ENCODE results near the gene ZBBX.

The ZBBX gene

DNA sequence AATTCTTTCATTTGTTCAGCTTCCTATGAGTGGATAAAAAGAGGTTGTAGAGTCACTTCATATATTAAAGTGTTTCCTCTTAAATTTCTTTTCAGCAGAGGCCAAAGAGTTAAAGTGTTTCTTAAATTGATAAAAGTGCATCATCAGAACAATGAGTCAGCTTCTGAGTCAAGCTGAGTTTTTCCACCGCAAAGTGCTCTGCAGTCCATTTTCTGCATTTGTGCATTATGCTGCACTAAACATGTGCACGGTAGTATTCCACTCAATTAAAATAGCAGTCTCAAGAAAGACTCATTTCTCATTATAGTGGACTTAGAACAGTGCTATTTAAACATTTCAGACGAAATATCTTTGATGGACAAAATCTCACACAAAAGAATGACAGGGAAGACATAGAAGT is 152.0 kb downstream of the ZBBX start:
- no peak for DNase-seq
- TF ChIP-seq EZH2 (optimal IDR thresholded peaks at IDR 0.05; ENCODE audit: low read depth, low read length) (no peak), EZH2phosphoT487 (IDR thresholded peaks at IDR 0.05; ENCODE audit: low read length) (no peak)
- TF ChIP-seq, protein P1, sequence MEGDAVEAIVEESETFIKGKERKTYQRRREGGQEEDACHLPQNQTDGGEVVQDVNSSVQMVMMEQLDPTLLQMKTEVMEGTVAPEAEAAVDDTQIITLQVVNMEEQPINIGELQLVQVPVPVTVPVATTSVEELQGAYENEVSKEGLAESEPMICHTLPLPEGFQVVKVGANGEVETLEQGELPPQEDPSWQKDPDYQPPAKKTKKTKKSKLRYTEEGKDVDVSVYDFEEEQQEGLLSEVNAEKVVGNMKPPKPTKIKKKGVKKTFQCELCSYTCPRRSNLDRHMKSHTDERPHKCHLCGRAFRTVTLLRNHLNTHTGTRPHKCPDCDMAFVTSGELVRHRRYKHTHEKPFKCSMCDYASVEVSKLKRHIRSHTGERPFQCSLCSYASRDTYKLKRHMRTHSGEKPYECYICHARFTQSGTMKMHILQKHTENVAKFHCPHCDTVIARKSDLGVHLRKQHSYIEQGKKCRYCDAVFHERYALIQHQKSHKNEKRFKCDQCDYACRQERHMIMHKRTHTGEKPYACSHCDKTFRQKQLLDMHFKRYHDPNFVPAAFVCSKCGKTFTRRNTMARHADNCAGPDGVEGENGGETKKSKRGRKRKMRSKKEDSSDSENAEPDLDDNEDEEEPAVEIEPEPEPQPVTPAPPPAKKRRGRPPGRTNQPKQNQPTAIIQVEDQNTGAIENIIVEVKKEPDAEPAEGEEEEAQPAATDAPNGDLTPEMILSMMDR (IDR thresholded peaks at IDR 0.05; ENCODE audit: low read length): no peak
- Histone ChIP-seq H3K27ac (ENCODE audit: low read length) (no peak overlapping the region), H3K9me2 (replicated peaks; ENCODE audit: insufficient read depth, low read length) (no peaks in the 10 kb centered on the region), H3K4me2 (ENCODE audit: low read depth, low read length) (no peak overlapping the region), H3K4me1 (ENCODE audit: low read length) (no peaks in the 10 kb centered on the region), H3K4me3 (ENCODE audit: low read length) (no peak overlapping the region), H3K9ac (ENCODE audit: low read length) (no peak overlapping the region), H3K27me3 (replicated peaks; ENCODE audit: insufficient read depth, low read length) (no peaks in the 10 kb centered on the region), H4K20me1 (ENCODE audit: insufficient read depth, low read length) (no peaks in the 10 kb centered on the region), H3K9me3 (replicated peaks; ENCODE audit: insufficient read depth, low read length) (no peaks in the 10 kb centered on the region), H3K79me2 (ENCODE audit: low read length) (no peaks in the 10 kb centered on the region), H3K36me3 (replicated peaks; ENCODE audit: insufficient read depth, low read length) (no peaks in the 10 kb centered on the region), H3F3A (ENCODE audit: insufficient read depth, low read length) (no peaks in the 10 kb centered on the region), H2AFZ (ENCODE audit: low read length) (no peak overlapping the region)

DNA sequence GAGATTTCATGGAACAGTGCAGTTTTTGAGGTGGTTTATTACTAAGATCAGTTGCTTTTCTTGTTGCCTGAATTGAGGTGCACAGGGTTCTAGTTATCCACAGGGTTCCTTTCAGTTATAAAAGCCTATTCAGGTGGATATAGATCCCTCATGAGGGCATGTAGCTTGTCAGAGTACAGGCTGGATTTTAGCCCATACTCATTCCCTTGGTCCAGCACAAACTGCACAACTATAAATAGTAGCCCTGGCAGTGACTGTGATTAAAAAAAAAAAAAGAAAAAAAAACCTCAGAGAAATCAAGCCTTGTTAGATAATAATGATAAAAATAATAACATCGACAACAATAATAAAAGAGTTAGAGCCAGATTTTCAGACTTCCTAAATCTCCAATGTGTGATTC is 154.3 kb downstream of the ZBBX start:
- H3K9ac ChIP-seq (ENCODE audit: low read length): no peak overlapping the region
- H3K36me3 ChIP-seq (replicated peaks; ENCODE audit: insufficient read depth, low read length): no peaks in the 10 kb centered on the region
- H3K4me3 ChIP-seq (ENCODE audit: low read length): no peak overlapping the region
- H3K9me2 ChIP-seq (replicated peaks; ENCODE audit: insufficient read depth, low read length): no peaks in the 10 kb centered on the region
- H2AFZ ChIP-seq (ENCODE audit: low read length): no peak overlapping the region
- H3K4me2 ChIP-seq (ENCODE audit: low read depth, low read length): no peak overlapping the region
- no peaks in the 10 kb centered on the region for H3K4me1 ChIP-seq (ENCODE audit: low read length)
- H3K9me3 ChIP-seq (replicated peaks; ENCODE audit: insufficient read depth, low read length): no peaks in the 10 kb centered on the region
- H3K27ac ChIP-seq (ENCODE audit: low read length): no peak overlapping the region
- no peak for TF ChIP-seq EZH2phosphoT487 (IDR thresholded peaks at IDR 0.05; ENCODE audit: low read length)
- no peak for TF ChIP-seq EZH2 (optimal IDR thresholded peaks at IDR 0.05; ENCODE audit: low read depth, low read length)
- TF ChIP-seq, protein P1 (IDR thresholded peaks at IDR 0.05; ENCODE audit: low read length): no peak
- H4K20me1 ChIP-seq (ENCODE audit: insufficient read depth, low read length): no peaks in the 10 kb centered on the region
- DNase-seq: no peak
- no peaks in the 10 kb centered on the region for H3F3A ChIP-seq (ENCODE audit: insufficient read depth, low read length)
- H3K79me2 ChIP-seq (ENCODE audit: low read length): no peaks in the 10 kb centered on the region
- H3K27me3 ChIP-seq (replicated peaks; ENCODE audit: insufficient read depth, low read length): no peaks in the 10 kb centered on the region

DNA sequence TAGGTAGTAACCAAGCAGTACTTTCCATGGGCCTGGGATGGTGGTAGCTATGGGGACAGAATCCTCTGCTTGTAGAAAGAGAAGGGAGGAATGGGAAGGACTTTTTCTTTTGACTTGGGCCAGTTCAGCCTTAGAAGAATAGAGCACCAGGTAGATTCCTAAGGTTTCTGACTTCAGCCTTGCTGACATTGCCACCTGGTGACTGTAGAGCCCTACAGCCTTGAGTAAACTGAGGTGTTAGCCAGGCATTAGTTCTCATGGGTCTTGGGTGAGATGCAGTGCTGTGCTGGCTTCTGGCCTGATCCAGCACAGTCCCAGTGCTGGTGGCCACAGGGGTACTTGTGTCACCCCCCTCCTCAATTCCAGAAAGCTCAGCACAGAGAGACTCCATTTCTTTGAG is 171.1 kb downstream of the ZBBX start:
- H3F3A ChIP-seq (ENCODE audit: insufficient read depth, low read length): no peaks in the 10 kb centered on the region
- no peak overlapping the region for H3K4me2 ChIP-seq (ENCODE audit: low read depth, low read length)
- DNase-seq: no peak
- no peaks in the 10 kb centered on the region for H3K9me2 ChIP-seq (replicated peaks; ENCODE audit: insufficient read depth, low read length)
- H3K4me1 ChIP-seq (ENCODE audit: low read length): no peaks in the 10 kb centered on the region
- H3K36me3 ChIP-seq (replicated peaks; ENCODE audit: insufficient read depth, low read length): no peaks in the 10 kb centered on the region
- H3K9me3 ChIP-seq (replicated peaks; ENCODE audit: insufficient read depth, low read length): no peaks in the 10 kb centered on the region
- H2AFZ ChIP-seq (ENCODE audit: low read length): no peak overlapping the region
- no peaks in the 10 kb centered on the region for H3K27me3 ChIP-seq (replicated peaks; ENCODE audit: insufficient read depth, low read length)
- no peak overlapping the region for H3K27ac ChIP-seq (ENCODE audit: low read length)
- H3K9ac ChIP-seq (ENCODE audit: low read length): no peak overlapping the region
- no peaks in the 10 kb centered on the region for H3K79me2 ChIP-seq (ENCODE audit: low read length)
- no peak for TF ChIP-seq EZH2phosphoT487 (IDR thresholded peaks at IDR 0.05; ENCODE audit: low read length)
- TF ChIP-seq, protein P1 (IDR thresholded peaks at IDR 0.05; ENCODE audit: low read length): no peak
- no peak for TF ChIP-seq EZH2 (optimal IDR thresholded peaks at IDR 0.05; ENCODE audit: low read depth, low read length)
- no peaks in the 10 kb centered on the region for H4K20me1 ChIP-seq (ENCODE audit: insufficient read depth, low read length)
- no peak overlapping the region for H3K4me3 ChIP-seq (ENCODE audit: low read length)

Data from MM.1S (cell line).